Measurements from ENCODE around the gene PRKG1.

PRKG1 gene

GRCh38 chr10:52297747-52298146 lies 1223.5 kb downstream of the PRKG1 start:
- Mint-ChIP-seq H3K4me1 (ENCODE audit: low read depth in 2 of 2) (no peaks in the 10 kb centered on the region), H3K36me3 (ENCODE audit: insufficient read depth) (no peaks in the 10 kb centered on the region), H3K9me3 (peaks cover 0 to 3% of the 10 kb centered on the region in 2 donors), H3K4me3 (no peak overlapping the region), H3K27me3 (no peaks in the 10 kb centered on the region), H3K27ac (no peak overlapping the region)
- DNase-seq (no peak), ATAC-seq (replicated peaks) (no peak)

GRCh38 chr10:52300599-52301277 lies 1226.5 kb downstream of the PRKG1 start:
- Mint-ChIP-seq H3K36me3 (ENCODE audit: insufficient read depth) (no peaks in the 10 kb centered on the region), H3K27me3 (no peaks in the 10 kb centered on the region), H3K4me1 (ENCODE audit: low read depth in 2 of 2) (no peaks in the 10 kb centered on the region), H3K4me3 (no peak overlapping the region), H3K9me3 (peaks cover 0 to 3% of the 10 kb centered on the region in 2 donors), H3K27ac (no peak overlapping the region)
- no peak for DNase-seq
- ATAC-seq (replicated peaks), result no peak

GRCh38 chr10:52308251-52309031 lies 1234.2 kb downstream of the PRKG1 start:
- ATAC-seq (replicated peaks) (no peak), DNase-seq (no peak)
- H3K27ac Mint-ChIP-seq, result no peak overlapping the region
- peaks cover 2 to 5% of the 10 kb centered on the region in 2 donors for H3K9me3 Mint-ChIP-seq
- no peaks in the 10 kb centered on the region for H3K4me1 Mint-ChIP-seq (ENCODE audit: low read depth in 2 of 2)
- peaks cover 7 to 24% of the 10 kb centered on the region in 2 donors for H3K27me3 Mint-ChIP-seq
- no peak overlapping the region for H3K4me3 Mint-ChIP-seq
- no peaks in the 10 kb centered on the region for H3K36me3 Mint-ChIP-seq (ENCODE audit: insufficient read depth)

DNA sequence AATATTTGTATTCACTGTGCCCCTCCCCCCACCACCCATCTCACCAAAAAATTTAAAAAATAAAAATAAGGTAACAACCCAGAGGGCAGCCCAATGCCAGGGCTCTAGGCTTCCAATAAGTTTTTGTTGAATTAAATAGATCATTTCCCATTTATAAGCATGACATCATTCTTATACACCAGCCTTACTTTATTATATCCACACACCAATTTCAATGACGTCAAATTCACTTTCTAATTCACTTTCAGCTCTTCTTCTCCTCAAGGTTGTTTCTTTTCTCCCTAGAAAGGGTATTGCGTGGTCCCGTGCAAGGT lies 1238.6 kb downstream of the PRKG1 start:
- no peaks in the 10 kb centered on the region for H3K4me1 Mint-ChIP-seq (ENCODE audit: low read depth in 2 of 2)
- peaks cover 20 to 41% of the 10 kb centered on the region in 2 donors for H3K27me3 Mint-ChIP-seq
- no peak overlapping the region for H3K27ac Mint-ChIP-seq
- H3K36me3 Mint-ChIP-seq (ENCODE audit: insufficient read depth), result no peaks in the 10 kb centered on the region
- H3K4me3 Mint-ChIP-seq, result no peak overlapping the region
- peaks cover 3 to 13% of the 10 kb centered on the region in 2 donors for H3K9me3 Mint-ChIP-seq
- no peak for DNase-seq
- no peak for ATAC-seq (replicated peaks)

DNA sequence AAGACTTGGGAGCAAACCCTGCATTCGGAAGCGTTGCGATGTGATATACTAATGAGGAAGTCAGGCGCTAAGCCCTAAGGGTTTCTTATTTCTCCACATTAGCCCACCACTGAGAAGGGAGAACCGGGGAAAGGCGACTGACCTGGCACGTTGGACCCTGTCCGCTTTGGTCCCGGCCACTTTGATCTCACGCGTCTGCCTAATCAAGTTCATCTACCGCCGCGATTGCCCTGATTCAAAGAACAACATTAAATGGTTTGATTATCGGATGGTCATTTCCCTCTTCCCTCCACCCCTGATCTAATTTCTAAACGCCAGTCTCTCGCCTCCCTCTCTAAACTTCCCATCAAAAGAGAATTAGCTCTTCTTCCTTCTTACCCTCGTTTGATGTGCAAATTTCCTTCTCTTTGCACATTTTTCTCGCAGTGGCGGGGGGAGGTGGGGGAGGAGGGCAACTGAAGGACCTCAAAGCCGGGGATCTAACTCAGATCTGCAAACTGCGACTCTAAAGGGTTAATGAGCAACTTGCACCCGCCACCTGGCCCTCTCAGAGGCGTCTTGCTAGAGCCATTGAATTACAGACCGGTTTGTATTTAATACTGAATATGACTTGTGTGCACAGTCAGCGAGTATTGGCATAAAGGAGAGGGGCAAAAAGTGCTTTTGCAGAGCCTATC lies 1239.1 kb downstream of the PRKG1 start:
- Mint-ChIP-seq H3K27ac (no peak overlapping the region), H3K4me1 (ENCODE audit: low read depth in 2 of 2) (no peaks in the 10 kb centered on the region), H3K36me3 (ENCODE audit: insufficient read depth) (no peaks in the 10 kb centered on the region), H3K4me3 (no peak overlapping the region), H3K27me3 (peaks cover 20 to 39% of the 10 kb centered on the region in 2 donors), H3K9me3 (peaks cover 3 to 13% of the 10 kb centered on the region in 2 donors)
- ATAC-seq (replicated peaks) (no peak), DNase-seq (no peak)

GRCh38 chr10:52313933-52314821 lies 1239.9 kb downstream of the PRKG1 start, which contains the start of gene DKK1:
TSS of gene DKK1 (plus strand) at chr10:52314281. CDS start at chr10:52314435, 154 bp downstream.
- Mint-ChIP-seq H3K4me1 (ENCODE audit: low read depth in 2 of 2) (no peaks in the 10 kb centered on the region), H3K9me3 (peaks cover 3 to 13% of the 10 kb centered on the region in 2 donors), H3K27ac (no peak within 1 kb of the TSS), H3K4me3 (no peak within 1 kb of the TSS), H3K27me3 (peaks cover 20 to 31% of the 10 kb centered on the region in 2 donors), H3K36me3 (ENCODE audit: insufficient read depth) (no peaks in the 10 kb centered on the region)
- ATAC-seq (replicated peaks), result no peak
- no peak for DNase-seq

- DNase-seq, result no peak
- Mint-ChIP-seq H3K27me3 (peaks cover 20 to 26% of the 10 kb centered on the region in 2 donors), H3K36me3 (ENCODE audit: insufficient read depth) (no peaks in the 10 kb centered on the region), H3K4me3 (no peak overlapping the region), H3K27ac (no peak overlapping the region), H3K9me3 (peaks cover 3 to 13% of the 10 kb centered on the region in 2 donors), H3K4me1 (ENCODE audit: low read depth in 2 of 2) (no peaks in the 10 kb centered on the region)
- ATAC-seq (replicated peaks), result no peak
These were observed 1240.7 kb downstream of the PRKG1 start for GRCh38 chr10:52314822-52315552.

GRCh38 chr10:52316001-52316400 lies 1241.7 kb downstream of the PRKG1 start:
- ATAC-seq (replicated peaks) (no peak), DNase-seq (no peak)
- H3K4me1 Mint-ChIP-seq (ENCODE audit: low read depth in 2 of 2), result no peaks in the 10 kb centered on the region
- peaks cover 20 to 26% of the 10 kb centered on the region in 2 donors for H3K27me3 Mint-ChIP-seq
- H3K36me3 Mint-ChIP-seq (ENCODE audit: insufficient read depth), result no peaks in the 10 kb centered on the region
- H3K27ac Mint-ChIP-seq, result no peak overlapping the region
- no peak overlapping the region for H3K4me3 Mint-ChIP-seq
- peaks cover 6 to 13% of the 10 kb centered on the region in 2 donors for H3K9me3 Mint-ChIP-seq

- H3K4me3 Mint-ChIP-seq, result no peak overlapping the region
- DNase-seq, result no peak
- no peaks in the 10 kb centered on the region for H3K4me1 Mint-ChIP-seq (ENCODE audit: low read depth in 2 of 2)
- ATAC-seq (replicated peaks), result no peak
- H3K27me3 Mint-ChIP-seq, result peaks cover 20 to 26% of the 10 kb centered on the region in 2 donors
- H3K9me3 Mint-ChIP-seq, result peaks cover 6 to 13% of the 10 kb centered on the region in 2 donors
- H3K36me3 Mint-ChIP-seq (ENCODE audit: insufficient read depth), result no peaks in the 10 kb centered on the region
- no peak overlapping the region for H3K27ac Mint-ChIP-seq
These were observed 1242.2 kb downstream of the PRKG1 start for GRCh38 chr10:52316500-52316899.

DNA sequence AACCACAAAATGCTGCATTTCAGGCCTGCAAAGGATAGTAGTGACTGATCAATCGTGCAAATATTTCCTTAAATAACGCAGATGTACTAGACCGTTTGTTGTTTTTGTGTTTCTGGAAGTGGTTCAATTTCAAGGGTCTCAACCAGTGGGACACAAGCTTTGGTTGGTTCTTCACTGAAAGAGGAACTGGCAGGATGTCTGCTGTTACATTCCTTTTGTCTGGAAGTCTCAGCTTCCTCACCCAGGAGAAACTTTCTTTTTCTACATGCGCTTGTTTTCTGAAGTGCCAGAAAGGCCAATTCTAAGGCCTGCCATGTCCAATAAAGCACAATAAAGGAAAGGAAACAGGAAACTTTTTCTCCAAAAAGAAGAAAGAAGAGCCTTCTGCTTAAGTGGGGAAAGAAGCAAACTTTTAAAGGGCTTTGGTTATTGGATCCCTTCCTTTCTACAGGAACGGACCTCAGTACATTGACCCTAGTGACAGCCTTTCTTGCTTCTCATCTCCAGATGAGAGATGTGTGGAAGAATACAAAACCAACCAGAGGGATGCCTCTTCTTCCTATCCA lies 1243.9 kb downstream of the PRKG1 start:
- Mint-ChIP-seq H3K9me3 (peaks cover 11 to 12% of the 10 kb centered on the region in 2 donors), H3K27me3 (peaks cover 15 to 20% of the 10 kb centered on the region in 2 donors), H3K36me3 (ENCODE audit: insufficient read depth) (no peaks in the 10 kb centered on the region), H3K27ac (no peak overlapping the region), H3K4me3 (no peak overlapping the region), H3K4me1 (ENCODE audit: low read depth in 2 of 2) (no peaks in the 10 kb centered on the region)
- DNase-seq, result no peak
- no peak for ATAC-seq (replicated peaks)

DNA sequence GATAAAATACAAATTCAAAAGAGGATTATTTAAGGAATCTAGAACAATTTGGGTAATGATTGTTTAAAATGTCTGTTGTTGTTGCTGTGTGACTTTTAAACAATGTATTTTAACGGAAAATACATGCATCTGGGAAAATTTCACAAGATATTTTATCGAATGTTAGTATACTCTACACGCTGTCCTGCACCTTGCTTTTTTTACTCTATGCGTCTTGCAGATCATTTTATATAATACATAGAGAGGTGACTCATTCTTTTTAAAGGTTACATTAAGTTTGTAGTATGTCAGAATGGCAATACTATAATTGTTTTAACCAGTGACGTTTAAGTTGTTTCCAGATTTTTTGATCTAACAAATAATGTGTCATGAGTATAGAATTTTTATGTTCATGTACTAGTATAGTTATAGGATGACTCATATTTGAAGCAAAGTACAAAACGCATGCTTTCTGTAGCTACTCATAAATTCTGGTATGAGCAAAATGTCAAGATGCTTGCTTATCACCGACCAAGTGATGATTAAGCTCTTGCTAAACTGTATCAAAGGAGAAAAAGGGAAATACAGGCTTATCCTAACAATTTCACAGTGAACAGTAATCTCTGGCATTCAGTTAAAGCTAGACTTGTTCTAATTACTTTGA lies 1244.7 kb downstream of the PRKG1 start:
- DNase-seq (no peak), ATAC-seq (replicated peaks) (no peak)
- H3K27ac Mint-ChIP-seq, result no peak overlapping the region
- H3K4me3 Mint-ChIP-seq, result no peak overlapping the region
- peaks cover 10 to 13% of the 10 kb centered on the region in 2 donors for H3K27me3 Mint-ChIP-seq
- no peaks in the 10 kb centered on the region for H3K36me3 Mint-ChIP-seq (ENCODE audit: insufficient read depth)
- peaks cover 6 to 9% of the 10 kb centered on the region in 2 donors for H3K9me3 Mint-ChIP-seq
- no peaks in the 10 kb centered on the region for H3K4me1 Mint-ChIP-seq (ENCODE audit: low read depth in 2 of 2)

DNA sequence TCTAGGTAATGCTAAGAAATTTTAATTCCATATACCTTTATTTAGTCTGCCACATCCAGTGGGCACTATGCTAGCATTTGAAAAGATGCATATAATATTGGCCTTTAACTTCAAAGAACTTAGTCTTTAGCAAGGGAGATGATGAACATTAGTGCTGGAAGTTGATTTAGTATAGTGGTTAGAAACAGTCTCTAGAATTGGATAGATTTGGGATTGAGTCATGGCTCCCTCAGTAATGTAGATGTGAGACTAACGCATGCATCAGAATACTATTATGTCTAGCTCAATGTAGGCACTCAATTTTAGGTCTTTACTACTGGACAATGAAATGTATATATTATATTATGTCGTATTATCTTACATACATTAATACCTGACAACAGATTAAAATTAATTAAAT lies 1245.6 kb downstream of the PRKG1 start:
- DNase-seq, result no peak
- H3K4me1 Mint-ChIP-seq (ENCODE audit: low read depth in 2 of 2), result no peaks in the 10 kb centered on the region
- H3K36me3 Mint-ChIP-seq (ENCODE audit: insufficient read depth), result no peaks in the 10 kb centered on the region
- peaks cover 0 to 3% of the 10 kb centered on the region in 2 donors for H3K27me3 Mint-ChIP-seq
- ATAC-seq (replicated peaks), result no peak
- H3K4me3 Mint-ChIP-seq, result no peak overlapping the region
- no peak overlapping the region for H3K27ac Mint-ChIP-seq
- peaks cover 0 to 9% of the 10 kb centered on the region in 2 donors for H3K9me3 Mint-ChIP-seq

Measured in effector memory CD8-positive, alpha-beta T cell (primary cell).